HepG2 (cell line): Measurements from ENCODE around the gene COL8A1. TPM values are rescaled to one million over a fixed set of nuclear protein-coding genes. Genes with fewer than 3 reads are reported as not detected.

ENCODE experiments used
- BCL3 ChIP-seq: sonication (generic); formaldehyde crosslinking; IDR thresholded peaks from 2 replicates; pipeline ENCODE4 v1.5.1; 2020; ENCODE audit warnings: mild to moderate bottlenecking, missing genetic modification reagents, moderate library complexity
- CENPX ChIP-seq: sonication (generic); formaldehyde crosslinking; IDR thresholded peaks from 2 replicates; pipeline ENCODE4 v1.9.0; 2021; ENCODE audit warnings: mild to moderate bottlenecking, missing genetic modification reagents, moderate library complexity
- FUBP1 ChIP-seq: sonication (generic); formaldehyde crosslinking; IDR thresholded peaks from 2 replicates; pipeline ENCODE4 v1.5.1; 2020; ENCODE audit warnings: missing genetic modification reagents, mild to moderate bottlenecking, borderline replicate concordance
- HOXA7 ChIP-seq: sonication (generic); formaldehyde crosslinking; IDR thresholded peaks from 2 replicates; pipeline ENCODE4 v1.8.1; 2022; ENCODE audit warnings: mild to moderate bottlenecking, missing genetic modification reagents, moderate library complexity
- PRPF4 ChIP-seq: fragments of 200-400 bp; formaldehyde crosslinking; IDR thresholded peaks from 2 replicates; pipeline ENCODE4 v1.6.1; 2016; ENCODE audit warnings: low read length, low read depth; ENCODE audit not compliant: poor library complexity, severe bottlenecking
- STAG1 ChIP-seq: sonication (generic); formaldehyde crosslinking; IDR thresholded peaks from 2 replicates; pipeline ENCODE4 v1.4.0; 2020; ENCODE audit warnings: missing genetic modification reagents
- TERF1 ChIP-seq: sonication (generic); formaldehyde crosslinking; IDR thresholded peaks from 2 replicates; pipeline ENCODE4 v1.8.0; 2022; ENCODE audit warnings: mild to moderate bottlenecking, missing genetic modification reagents, moderate library complexity
- ZFP36L1 ChIP-seq: sonication (generic); formaldehyde crosslinking; IDR thresholded peaks from 2 replicates; pipeline ENCODE4 v1.8.0; 2022; ENCODE audit warnings: mild to moderate bottlenecking, missing genetic modification reagents, moderate library complexity
- ZNF614 ChIP-seq: IDR thresholded peaks from 2 replicates; pipeline ENCODE4 v1.6.1; 2018; ENCODE audit warnings: missing biosample characterization, missing genetic modification reagents, inconsistent platforms, borderline replicate concordance
- ZNF780A ChIP-seq: sonication (generic); formaldehyde crosslinking; IDR thresholded peaks from 2 replicates; pipeline ENCODE4 v1.8.0; 2022; ENCODE audit warnings: mild to moderate bottlenecking, missing genetic modification reagents, moderate library complexity
- ZNF878 ChIP-seq: sonication (generic); formaldehyde crosslinking; IDR thresholded peaks from 2 replicates; pipeline ENCODE4 v1.8.1; 2023; ENCODE audit warnings: mild to moderate bottlenecking, missing genetic modification reagents, moderate library complexity
- polyA plus RNA-seq, 8 experiments: library from polyadenylated mRNA; depleted of rRNA in 3 of 8; stranded (reverse) in 7 of 8; unstranded in 1 of 8; fragments of >200 nt; fragmentation: Illumina TruSeq in 4 of 8; extraction: Trizol in 4 of 8; gene quantifications; 2 replicates each; pipeline versions ENCODE4 v1.2.1 to v1.2.3, GENCODE V29; 2011 to 2016; ENCODE audit warnings: low read depth in 4 of 8, missing spikeins in 1 of 8, mixed read lengths in 1 of 8; ENCODE audit not compliant: insufficient read depth in 1 of 8
- total RNA-seq, 5 experiments: library from RNA; depleted of rRNA; stranded (reverse); fragments of >200 nt; fragmentation: Illumina TruSeq; extraction: Trizol; gene quantifications; 2 replicates each; pipeline ENCODE4 v1.2.3, GENCODE V29; 2016; ENCODE audit warnings: low read depth in 1 of 5
- TF ChIP-seq, protein P1 (sequence below): sonication (generic); formaldehyde crosslinking; IDR thresholded peaks from 2 replicates; pipeline ENCODE4 v1.5.0; 2020; ENCODE audit warnings: mild to moderate bottlenecking, missing genetic modification reagents, moderate library complexity
- TF ChIP-seq, protein P2 (sequence below): sonication (generic); formaldehyde crosslinking; IDR thresholded peaks from 2 replicates; pipeline ENCODE4 v1.4.0; 2020; ENCODE audit warnings: missing genetic modification reagents, borderline replicate concordance

Gene COL8A1
- total and polyA plus RNA-seq, 2 of the 13 experiments (the other 11 are each of a cell fraction or from before 2014, with no cell fraction given): not detected

DNA sequence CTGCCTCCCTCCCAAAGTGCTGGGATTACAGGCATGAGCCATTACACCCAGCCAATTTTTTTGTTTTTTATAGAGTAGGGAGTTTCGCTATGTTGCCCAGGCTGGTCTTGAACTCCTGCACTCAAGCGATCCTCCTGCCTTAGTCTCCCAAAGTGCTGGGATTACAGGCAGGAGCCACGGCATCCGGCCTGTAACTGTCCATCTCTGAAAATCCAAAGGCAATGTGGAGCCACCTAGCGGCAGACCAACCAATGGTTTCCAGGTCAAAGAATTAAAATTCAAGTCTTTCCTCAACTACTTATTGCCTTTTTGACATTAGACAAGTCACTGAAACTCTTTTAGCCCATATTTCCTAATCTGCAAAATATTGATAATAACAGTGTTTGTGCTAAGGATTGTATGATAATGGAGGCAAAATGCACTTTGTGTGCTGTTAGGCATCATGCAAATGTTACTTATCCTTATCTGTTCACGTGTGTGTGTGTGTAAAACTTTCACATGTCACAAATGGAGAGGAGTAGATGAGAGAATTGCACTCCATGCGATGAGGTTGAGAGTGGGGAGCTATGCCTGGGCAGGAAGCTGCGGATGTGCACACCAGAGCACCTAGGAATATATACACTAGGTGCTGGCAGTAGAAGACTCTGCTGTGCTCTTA is 48.7 kb downstream of the COL8A1 start (continued):
- TF ChIP-seq, protein P1, sequence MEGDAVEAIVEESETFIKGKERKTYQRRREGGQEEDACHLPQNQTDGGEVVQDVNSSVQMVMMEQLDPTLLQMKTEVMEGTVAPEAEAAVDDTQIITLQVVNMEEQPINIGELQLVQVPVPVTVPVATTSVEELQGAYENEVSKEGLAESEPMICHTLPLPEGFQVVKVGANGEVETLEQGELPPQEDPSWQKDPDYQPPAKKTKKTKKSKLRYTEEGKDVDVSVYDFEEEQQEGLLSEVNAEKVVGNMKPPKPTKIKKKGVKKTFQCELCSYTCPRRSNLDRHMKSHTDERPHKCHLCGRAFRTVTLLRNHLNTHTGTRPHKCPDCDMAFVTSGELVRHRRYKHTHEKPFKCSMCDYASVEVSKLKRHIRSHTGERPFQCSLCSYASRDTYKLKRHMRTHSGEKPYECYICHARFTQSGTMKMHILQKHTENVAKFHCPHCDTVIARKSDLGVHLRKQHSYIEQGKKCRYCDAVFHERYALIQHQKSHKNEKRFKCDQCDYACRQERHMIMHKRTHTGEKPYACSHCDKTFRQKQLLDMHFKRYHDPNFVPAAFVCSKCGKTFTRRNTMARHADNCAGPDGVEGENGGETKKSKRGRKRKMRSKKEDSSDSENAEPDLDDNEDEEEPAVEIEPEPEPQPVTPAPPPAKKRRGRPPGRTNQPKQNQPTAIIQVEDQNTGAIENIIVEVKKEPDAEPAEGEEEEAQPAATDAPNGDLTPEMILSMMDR (CRISPR knock-in tag): peak; percentile 70
- TF ChIP-seq BCL3 (CRISPR knock-in tag): no peak
- TF ChIP-seq FUBP1: no peak
- no peak for TF ChIP-seq ZNF878
- peak; percentile 66 for TF ChIP-seq STAG1
- TF ChIP-seq ZNF614 (CRISPR knock-in tag): no peak
- TF ChIP-seq ZNF780A (CRISPR knock-in tag): no peak
- TF ChIP-seq HOXA7 (CRISPR knock-in tag): no peak
- TF ChIP-seq TERF1 (CRISPR knock-in tag): no peak
- no peak for TF ChIP-seq ZFP36L1 (CRISPR knock-in tag)
- TF ChIP-seq PRPF4: no peak
- TF ChIP-seq, protein P2, sequence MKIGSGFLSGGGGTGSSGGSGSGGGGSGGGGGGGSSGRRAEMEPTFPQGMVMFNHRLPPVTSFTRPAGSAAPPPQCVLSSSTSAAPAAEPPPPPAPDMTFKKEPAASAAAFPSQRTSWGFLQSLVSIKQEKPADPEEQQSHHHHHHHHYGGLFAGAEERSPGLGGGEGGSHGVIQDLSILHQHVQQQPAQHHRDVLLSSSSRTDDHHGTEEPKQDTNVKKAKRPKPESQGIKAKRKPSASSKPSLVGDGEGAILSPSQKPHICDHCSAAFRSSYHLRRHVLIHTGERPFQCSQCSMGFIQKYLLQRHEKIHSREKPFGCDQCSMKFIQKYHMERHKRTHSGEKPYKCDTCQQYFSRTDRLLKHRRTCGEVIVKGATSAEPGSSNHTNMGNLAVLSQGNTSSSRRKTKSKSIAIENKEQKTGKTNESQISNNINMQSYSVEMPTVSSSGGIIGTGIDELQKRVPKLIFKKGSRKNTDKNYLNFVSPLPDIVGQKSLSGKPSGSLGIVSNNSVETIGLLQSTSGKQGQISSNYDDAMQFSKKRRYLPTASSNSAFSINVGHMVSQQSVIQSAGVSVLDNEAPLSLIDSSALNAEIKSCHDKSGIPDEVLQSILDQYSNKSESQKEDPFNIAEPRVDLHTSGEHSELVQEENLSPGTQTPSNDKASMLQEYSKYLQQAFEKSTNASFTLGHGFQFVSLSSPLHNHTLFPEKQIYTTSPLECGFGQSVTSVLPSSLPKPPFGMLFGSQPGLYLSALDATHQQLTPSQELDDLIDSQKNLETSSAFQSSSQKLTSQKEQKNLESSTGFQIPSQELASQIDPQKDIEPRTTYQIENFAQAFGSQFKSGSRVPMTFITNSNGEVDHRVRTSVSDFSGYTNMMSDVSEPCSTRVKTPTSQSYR (CRISPR knock-in tag): no peak
- no peak for TF ChIP-seq CENPX (CRISPR knock-in tag)
